Measurements from ENCODE around the gene MCRS1.

- TF ChIP-seq, protein P1, sequence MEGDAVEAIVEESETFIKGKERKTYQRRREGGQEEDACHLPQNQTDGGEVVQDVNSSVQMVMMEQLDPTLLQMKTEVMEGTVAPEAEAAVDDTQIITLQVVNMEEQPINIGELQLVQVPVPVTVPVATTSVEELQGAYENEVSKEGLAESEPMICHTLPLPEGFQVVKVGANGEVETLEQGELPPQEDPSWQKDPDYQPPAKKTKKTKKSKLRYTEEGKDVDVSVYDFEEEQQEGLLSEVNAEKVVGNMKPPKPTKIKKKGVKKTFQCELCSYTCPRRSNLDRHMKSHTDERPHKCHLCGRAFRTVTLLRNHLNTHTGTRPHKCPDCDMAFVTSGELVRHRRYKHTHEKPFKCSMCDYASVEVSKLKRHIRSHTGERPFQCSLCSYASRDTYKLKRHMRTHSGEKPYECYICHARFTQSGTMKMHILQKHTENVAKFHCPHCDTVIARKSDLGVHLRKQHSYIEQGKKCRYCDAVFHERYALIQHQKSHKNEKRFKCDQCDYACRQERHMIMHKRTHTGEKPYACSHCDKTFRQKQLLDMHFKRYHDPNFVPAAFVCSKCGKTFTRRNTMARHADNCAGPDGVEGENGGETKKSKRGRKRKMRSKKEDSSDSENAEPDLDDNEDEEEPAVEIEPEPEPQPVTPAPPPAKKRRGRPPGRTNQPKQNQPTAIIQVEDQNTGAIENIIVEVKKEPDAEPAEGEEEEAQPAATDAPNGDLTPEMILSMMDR (IDR thresholded peaks at IDR 0.05): no peak
- no peak for TF ChIP-seq TCF7L2 (IDR thresholded peaks at IDR 0.05; ENCODE audit: low read depth, low read length)
- TF ChIP-seq POLR2AphosphoS5 (IDR thresholded peaks at IDR 0.05; ENCODE audit: low read depth, low read length): no peak
Measured at GRCh38 chr12:49541140-49541861, 26.6 kb downstream of the MCRS1 start.
